Left kidney (tissue), 2 donors: ENCODE measurements around the gene DCAF4L1. TPM values are rescaled to one million over a fixed set of nuclear protein-coding genes. Genes with fewer than 3 reads are reported as not detected.
A peak's percentile ranks its signal among the peaks of the same experiment; 100 is the strongest.

Source experiments
- DNase-seq: peaks from one replicate; pipeline ENCODE4 v3.0.0-alpha.2; 2013
- polyA plus RNA-seq: library from polyadenylated mRNA; unstranded; fragments of 120-200 nt; gene quantifications from one replicate; pipeline ENCODE4 v1.2.1, GENCODE V29; 2013; ENCODE audit not compliant: insufficient read length

DCAF4L1 gene
- polyA plus RNA-seq, 1 donor: 0.42 TPM

- DNase-seq: peak; percentile 95
Observed at GRCh38 chr4:41990365-41991111, 9.0 kb downstream of the DCAF4L1 start, which contains the start of gene SLC30A9. SLC30A9 (plus strand) TSS chr4:41990530; CDS start chr4:41990652, 122 bp downstream.

DNA sequence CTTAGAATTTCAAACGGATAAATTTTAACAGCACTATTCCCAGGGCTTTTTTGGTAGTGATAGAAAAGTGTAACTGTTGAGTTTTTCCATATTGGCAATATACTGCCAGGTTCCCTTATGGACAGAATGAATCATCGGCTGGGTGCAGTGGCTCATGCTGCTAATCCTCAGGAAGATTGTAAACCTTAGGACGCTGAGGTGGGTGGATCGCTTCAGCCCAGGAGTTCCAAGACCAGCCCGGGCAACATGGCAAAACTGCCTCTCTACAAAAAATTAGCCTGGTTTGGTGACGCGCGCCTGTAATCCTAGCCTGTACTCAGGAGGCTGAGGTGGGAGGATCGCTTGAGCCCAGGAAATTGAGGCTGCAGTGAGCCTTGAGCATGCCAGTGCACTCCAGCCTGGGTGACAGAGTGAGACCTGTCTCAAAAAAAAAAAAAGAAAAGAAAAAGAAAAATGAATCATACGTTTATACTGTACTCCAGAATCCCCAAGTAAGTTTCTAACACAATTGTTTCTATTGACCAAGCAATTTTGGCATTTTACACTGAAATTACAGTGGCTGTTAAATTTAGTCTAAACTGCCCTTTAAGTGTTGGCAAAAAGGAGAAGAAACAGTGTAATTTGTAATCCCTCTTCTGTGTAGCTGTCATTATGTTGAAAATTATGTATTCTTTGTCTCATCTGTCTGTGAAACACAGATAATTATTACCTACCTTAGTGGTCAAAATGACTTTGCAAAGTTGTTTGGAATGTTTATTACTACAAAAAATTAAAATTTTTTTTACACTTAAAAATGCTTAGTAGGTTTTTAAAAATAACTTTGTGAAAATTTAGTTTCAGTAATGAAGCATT lies 10.6 kb downstream of the DCAF4L1 start:
- DNase-seq: no peak

GRCh38 chr4:41992967-41993857 lies 11.7 kb downstream of the DCAF4L1 start:
- no peak for DNase-seq

DNA sequence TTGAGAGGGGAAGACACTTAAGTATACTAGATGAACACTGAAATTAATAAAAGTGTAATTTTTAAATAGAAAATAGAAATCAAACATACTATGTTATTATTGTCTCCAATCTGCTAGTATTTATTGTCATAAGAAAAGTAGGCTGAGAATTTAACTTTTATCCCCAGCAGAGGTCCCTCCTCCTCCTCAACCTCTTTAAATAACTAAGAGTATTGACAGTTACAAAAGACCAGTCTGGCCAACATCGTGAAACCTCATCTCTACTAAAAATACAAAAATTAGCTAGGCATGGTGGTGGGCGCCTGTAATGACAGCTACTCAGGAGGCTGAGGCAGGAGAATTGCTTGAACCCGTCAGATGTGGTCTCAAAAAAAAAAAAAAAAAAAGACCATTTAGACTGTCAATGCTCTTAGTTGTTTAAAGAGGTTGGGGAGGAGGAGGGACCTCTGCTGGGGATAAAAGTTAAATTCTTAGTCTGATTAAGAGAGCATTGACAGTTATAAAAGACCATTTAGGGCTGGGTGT lies 13.0 kb downstream of the DCAF4L1 start:
- DNase-seq: no peak

DNA sequence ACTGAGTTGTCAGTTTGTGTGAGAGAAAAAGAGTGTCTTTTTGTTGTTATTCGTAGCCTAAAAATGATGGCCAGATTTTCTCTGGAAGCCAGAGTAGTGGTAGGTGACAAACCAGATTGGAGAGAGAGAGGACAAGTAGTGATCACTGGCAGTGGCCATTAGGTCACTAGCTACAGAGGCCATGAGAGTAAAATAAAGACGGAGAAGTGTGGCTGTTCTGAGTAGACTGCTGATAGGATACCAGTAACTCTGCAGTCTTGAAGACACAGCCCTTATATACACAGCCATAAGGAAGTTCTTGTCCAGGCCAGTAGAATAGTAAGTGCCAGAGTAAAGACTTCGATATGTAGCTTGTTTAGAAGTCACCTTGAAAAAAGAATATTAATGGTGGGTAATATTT lies 16.5 kb downstream of the DCAF4L1 start:
- DNase-seq: no peak

DNA sequence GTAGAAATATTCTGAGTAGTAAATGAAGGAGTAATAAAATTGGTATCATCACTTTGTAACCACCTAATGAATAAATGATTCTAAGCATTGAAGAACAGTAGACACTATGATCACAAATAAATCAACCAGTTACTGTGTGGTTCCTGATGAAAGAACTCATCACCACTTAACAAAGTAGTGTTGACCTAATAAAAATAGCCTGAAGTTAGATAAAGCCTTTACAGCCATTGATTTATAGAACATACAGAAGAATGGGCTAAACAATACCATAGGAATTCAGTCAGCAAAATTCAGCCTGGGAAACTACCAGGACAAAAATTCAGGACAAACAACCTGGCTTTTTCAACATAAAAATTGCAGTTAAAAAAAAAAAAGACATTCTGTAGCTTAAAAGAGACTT lies 17.8 kb downstream of the DCAF4L1 start:
- DNase-seq: no peak

DNA sequence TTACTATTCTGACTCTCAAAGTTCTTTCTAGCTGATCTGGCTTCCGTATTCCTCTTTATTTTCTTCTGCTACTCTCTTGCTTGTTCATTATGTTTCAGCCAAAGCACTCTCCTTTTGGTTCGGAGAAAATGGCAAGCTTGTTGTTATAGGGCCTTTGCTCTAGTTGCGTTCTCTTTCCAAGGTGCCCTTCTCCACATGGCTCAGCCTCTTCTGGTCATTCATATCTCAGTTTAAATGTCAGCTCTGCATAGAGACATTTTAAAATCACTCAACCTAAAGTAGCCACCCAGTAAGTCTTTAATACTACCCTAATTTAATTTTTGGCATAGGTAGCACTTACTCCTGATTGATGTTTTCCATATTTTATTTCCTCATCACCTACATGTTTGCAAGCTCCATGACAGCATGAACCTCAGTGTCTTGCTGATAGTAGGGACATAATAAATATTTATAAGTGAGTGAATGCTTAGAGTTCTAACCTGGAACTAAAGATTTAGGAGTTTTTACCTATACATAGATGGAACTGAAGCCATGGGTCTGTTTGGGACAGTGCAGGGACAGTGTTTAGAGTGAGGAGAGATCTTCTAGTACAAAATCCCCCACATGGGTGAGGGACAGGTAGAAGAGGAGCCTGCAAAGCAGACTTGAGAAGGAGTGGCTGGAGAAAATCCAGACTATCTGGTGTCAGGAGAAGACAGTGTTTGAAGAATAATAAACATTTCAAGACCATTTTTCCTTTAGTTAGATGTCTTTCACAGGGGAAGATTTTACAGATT lies 26.6 kb downstream of the DCAF4L1 start:
- DNase-seq: no peak

DNA sequence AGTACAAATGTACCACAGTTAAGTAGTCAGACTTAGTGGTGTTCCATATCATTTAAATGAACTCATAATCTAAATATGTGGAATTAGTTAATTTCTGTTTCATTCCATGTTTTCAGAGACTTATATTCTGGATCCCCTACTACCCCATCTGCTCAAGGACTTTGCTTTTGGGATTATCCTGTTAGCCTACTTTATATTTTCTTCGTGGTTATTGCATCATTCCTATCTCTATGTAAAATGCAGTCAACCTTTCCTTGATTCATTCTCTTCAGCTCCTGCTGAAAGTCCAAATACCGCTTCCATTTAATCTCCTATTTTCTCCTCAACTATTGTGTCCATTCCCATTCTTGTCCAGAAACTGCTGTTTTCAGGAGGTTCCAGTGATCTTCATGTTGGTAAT lies 33.9 kb downstream of the DCAF4L1 start:
- DNase-seq: no peak

- no peak for DNase-seq
Observed at GRCh38 chr4:42018451-42018850, 36.9 kb downstream of the DCAF4L1 start.

Other genes with a start within 250 kb of the DCAF4L1 start
- gene PHOX2B, start 233.0 kb upstream of the DCAF4L1 start, polyA plus RNA-seq: 0.10 TPM
- gene TMEM33, start 46.3 kb upstream of the DCAF4L1 start, polyA plus RNA-seq: 52.7 TPM
- 137 TPM for gene SLC30A9, start 8.8 kb downstream of the DCAF4L1 start, polyA plus RNA-seq
- gene BEND4, start 170.9 kb downstream of the DCAF4L1 start, polyA plus RNA-seq: 1.7 TPM